GM18858 (cell line): ENCODE results near the gene GLIS1.

Experiments used
- ATAC-seq: cut with Tn5 transposase; IDR thresholded peaks from one replicate; pipeline ENCODE4 v1.9.1; 2021; ENCODE audit not compliant: unreplicated experiment

Gene GLIS1

GRCh38 chr1:53736290-53736689 is 2.7 kb downstream of the GLIS1 start:
- no peak for ATAC-seq

GRCh38 chr1:53735681-53736080 is 3.3 kb downstream of the GLIS1 start:
- no peak for ATAC-seq

DNA sequence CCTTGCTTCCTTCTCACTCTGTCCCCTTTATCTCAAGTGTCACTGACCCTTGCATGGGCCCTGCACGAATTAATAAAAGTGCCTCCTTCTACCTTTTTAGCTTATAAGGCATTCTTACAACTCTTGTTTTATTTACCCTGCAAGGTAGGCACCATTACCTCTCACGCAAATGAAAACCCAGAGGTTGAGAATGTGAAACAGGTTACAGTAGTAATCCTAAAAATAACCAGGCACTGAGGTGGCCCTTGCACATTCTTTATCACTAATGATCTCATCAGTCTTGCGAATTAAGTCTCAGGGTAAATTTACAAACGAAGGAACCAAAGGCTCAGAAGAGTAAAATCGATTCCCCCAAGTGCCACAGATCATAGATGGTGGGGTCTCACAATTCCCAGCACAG is 3.7 kb downstream of the GLIS1 start:
- no peak for ATAC-seq

DNA sequence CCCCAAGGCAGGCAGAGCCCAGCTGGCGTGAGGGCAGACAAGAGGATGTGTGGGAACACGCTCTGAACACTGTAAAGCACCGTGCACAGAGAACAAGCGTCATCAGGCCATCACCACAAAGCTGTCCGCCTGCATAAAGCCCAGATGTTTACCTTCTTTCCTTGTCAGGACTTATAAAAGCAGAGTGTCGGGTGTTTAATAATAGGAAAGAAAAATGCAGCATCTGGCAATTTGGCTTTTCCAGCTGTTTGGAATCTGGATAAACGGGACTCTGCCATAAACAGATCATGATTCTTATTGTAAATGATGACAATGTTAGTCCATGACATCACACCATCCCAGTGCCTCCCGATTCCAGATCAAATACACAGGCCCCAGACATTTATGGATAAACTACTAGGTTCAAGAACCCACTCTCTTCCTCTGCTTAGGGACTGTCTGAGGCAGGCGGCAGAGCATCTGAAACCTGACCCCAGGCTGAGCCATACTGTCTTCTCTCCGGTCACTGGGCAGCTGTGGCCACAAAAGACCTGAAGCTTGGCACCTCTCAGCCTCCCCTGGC is 4.2 kb downstream of the GLIS1 start:
- ATAC-seq, result no peak

DNA sequence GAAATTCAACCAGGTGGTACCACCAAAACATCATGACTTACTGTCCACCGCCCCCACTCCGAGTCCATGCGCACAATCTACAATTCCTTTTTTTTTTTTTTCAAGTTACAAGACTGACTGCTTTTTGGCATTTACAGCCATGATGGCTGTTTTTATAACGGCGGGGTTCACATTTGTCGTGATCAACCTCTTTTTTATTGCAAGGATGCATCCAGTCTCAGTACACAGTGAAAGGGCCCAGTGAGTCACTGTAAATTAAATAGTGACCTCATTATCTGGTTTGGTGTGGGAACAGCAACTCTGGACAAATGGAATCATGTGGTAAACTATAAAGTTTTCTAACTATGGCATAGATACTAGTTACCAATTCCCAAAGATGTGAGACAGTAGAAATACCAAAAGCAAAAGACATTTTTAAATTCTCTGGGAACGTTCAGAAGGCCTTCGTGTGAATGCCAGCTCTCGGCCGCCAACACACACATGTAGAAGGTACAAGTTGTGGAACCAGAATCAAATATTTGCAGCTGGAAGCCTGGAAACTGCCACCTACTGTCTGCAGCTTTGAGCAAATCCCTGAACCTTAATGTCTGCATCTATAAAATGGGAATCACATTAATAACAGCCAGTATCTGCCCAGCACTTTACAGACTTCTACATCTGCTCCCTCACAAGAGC is 4.9 kb downstream of the GLIS1 start:
- no peak for ATAC-seq

DNA sequence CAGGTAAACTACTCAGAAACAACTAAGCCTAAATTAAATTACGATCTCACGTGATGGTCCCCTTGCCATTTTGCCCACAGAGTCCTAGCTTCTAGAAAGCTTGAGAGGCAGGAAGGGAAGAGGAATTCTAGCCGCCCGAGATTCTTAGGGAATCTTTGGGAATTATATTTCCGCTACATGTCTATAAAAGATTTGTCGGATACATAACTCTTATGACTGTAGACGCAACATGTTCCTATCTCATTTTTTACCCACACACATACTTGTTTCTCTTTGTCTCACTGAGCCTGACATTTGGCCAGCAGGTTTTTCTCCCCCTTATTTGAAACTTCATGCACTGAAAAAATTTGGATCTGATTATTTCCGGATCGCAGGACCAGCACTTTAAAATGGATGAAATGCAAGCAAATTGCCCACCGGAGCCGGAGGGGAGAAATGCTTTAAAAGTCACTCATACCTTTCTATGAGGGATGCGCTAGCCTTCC is 5.5 kb downstream of the GLIS1 start:
- no peak for ATAC-seq

DNA sequence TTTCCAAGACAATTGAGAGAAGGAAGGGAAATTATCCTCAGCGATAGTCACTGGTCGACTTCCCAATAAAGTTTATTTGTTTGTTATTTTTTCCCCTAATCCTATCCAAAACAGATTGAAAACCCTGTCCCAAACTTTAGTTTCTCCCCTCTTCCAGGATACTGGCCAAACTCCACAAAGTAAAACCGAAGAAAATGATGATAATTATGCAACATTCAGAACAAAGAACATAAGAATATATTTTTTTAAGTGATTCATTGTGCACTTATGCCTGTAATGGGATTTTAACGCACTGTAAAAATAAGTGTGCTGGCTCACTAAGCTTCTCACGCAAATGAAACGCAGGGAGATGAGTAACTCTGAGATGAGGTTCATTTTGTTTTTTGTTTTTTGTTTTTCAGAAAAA is 6.0 kb downstream of the GLIS1 start:
- ATAC-seq, result no peak

GRCh38 chr1:53732409-53732808 is 6.6 kb downstream of the GLIS1 start:
- no peak for ATAC-seq

DNA sequence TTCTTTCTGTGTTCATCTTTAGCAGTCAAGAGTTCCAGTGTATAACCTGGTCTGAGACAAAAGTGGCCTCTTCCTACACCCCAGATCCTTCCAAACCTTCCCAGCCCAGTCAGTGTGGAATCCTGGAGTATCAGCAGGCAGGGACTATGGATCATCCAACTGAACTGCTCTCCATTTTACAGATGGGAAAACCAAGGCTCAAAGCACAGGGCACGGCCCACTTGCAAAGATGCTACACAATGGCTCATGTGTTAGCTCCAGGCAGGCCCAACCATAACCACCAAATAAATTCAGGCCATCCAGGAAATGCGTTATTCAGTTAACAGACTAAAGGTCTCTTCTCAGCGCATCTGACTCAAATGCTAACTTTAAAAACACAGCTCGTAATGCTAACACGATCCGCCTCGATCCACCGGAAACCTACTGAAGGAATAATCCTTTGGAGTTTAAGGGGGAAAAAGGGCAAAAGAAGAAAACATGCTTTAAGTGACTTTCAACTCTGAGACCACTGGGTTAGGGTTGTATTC is 7.1 kb downstream of the GLIS1 start:
- no peak for ATAC-seq

DNA sequence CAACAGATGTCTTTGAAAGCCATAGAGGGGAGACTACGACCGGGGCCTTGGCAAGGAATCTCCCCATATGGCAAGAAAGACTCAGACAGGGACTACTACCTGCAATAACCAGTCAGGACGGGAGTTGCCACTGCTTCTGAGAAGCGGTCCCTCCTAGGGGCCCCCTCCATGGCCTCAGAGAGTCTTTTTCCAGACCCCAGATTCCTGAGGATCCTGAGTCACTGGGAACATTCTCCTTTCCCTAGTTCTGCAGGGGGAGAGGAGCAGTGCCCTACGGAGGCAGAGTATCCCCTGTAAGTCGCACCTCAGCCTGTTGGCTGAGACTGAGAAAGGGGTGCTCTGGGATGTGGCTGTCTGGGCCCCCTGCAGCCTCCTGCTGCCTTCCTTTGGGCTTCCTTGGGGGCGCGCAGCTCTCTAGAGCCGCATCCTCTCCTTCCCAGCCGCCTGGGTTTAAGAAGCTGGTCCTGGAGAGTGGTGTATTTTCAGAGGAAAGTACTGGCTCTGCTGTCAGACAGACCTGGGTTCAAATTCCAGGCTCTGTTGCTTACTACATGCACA is 7.8 kb downstream of the GLIS1 start:
- no peak for ATAC-seq

- no peak for ATAC-seq
These were observed 8.6 kb downstream of the GLIS1 start for GRCh38 chr1:53730224-53730865.

DNA sequence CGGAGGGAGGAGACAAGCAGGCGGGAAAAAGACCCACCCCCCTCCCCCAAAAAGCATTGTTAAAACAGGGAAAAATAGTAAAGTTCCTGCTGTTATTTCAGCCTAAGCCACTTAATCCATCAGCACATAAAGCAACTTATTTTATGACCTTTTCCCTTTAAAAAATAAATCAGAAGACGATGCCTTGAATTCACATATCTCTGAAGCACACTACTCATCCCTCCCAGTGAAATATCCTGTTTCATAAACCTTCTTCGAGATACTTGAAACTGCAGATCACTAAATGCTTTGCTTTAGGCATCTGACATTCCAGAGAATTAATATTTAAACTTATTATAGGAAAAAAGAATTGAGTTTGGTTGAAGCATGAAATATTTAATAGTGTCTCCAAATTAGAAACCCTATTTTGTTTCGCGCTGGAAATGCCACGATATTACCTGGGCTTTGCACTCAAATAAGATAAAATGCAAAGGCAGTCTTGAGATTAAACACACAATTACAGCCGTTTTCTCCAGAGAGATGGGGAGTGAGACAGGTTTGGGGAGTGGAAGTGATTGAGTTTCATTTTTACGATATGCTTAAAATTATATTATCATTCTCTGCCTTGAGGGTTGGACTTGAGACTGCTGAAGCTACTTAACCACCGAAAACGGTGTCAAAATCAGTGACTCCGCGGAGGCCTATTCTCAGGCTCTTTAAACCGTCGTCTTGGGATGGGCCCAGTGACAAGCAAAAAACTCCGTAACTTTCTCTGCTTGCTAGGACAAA is 9.3 kb downstream of the GLIS1 start:
- no peak for ATAC-seq

GRCh38 chr1:53728702-53729455 is 10.1 kb downstream of the GLIS1 start:
- no peak for ATAC-seq

- ATAC-seq, result no peak
These were observed 10.8 kb downstream of the GLIS1 start for GRCh38 chr1:53728196-53728595.

- no peak for ATAC-seq
These were observed 11.4 kb downstream of the GLIS1 start for GRCh38 chr1:53727461-53728092.

DNA sequence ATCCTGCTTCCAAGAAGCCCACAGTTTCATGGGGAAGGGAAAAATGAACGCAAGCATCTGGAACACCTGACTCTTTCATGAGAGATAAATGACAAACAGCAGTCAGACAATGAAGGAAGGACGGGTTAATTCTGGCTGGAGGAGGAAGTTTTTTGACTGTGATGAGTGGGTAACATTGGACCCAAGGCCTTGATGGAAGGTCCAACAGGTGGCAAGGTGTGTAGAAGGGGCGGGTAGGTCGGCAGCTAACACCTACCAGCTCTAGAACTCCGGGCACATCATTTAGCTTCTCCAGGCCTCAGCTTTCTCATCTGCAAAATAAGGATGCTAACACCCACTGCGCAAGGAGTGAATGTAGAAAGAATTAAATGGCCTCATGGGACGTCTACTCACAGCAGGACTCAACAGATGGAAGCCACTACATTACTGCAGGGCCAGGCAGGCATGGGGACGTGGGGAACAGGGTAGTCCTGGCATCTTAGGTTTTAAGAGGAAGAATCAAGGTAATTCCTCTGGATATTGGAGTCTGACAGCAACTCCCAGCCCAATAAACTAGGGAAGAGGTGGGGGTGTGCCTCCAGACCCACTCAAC is 12.9 kb downstream of the GLIS1 start:
- no peak for ATAC-seq

GRCh38 chr1:53725238-53725689 is 13.7 kb downstream of the GLIS1 start:
- no peak for ATAC-seq

GRCh38 chr1:53722025-53722424 is 16.9 kb downstream of the GLIS1 start:
- no peak for ATAC-seq

GRCh38 chr1:53721088-53721487 is 17.9 kb downstream of the GLIS1 start:
- no peak for ATAC-seq
